HG03066 (cell line): Measurements from ENCODE around the gene MAD1L1.
"Not testable (repeated sequence)": the region's sequence is repeated elsewhere in the genome, so short reads cannot be mapped to it uniquely, and the experiment has no call there.

Experiments
- ATAC-seq: cut with Tn5 transposase; IDR thresholded peaks from one replicate; pipeline ENCODE4 v1.9.1; 2021; ENCODE audit warnings: low read depth; ENCODE audit not compliant: unreplicated experiment

The MAD1L1 gene

DNA sequence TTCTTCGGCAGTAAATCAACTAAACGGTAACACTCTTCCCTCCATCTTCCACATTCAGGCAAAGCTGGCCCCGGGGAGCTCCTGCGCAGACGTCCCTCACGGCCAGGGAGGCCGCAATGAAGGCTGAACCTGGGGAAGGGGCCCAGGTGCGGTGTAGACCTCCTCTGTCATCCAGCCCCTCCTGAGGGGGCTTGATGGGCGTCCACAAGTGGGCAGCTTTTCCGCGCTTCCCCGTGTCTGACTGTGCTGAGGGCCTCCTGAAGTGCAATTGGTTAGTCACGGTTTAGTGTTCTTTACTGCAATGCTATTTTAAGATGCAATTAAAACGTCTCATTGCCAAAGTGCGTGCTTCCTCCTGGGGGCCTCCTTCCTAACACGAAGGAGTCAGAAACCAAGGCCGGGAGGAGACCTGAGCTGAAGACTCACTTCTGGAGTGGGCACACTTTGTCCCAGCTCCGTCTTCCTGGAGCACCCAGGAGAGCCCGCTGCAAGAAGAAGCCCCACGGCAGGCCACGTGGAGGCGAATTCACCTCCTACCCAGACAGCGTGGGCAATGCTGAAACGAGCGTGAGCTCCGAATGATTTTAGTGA, 389.4 kb downstream of the MAD1L1 start:
- ATAC-seq = no peak

DNA sequence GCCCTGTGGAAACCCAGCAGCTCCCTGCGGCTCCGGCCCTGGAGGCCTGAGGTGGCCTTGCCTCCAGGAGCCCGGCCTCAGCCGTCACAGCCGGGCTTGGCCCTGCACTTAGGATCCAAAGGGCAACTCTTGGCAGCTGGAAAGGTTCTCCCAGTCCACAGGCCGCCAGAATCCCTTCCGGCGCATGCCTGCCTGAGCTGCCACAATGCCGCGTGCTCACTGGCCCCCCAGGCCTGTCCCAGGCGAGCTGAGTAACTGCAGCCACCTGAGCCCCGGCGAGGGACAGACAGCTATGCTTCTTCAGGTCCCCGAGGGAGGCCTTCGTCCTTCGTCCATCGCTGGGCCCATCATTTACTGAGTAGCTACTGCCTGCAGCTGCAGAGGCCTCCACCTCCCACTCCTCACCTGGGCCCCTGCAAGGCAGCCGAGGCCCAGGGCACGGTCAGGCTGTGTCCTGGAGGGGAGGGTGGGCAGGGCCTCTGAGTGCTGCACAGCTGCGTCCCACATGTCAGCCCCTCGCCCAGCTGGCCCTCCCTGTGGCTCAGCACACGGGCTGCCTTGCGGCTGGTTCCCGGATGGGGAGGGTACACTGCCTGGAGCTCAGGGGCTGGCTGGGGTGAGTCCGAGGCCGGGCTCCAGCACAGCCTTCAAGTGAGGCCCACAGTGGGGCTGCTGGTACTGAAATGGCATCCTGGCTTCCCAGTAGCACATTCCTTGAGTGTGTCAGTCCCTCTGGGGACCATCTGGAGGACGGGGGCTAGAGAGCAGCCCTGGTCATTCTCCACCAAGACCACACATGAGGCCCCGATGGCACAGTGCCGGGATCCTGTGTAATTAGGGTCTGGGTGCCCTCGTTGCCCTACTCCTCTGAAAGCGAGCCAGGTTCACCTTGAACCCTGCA, 390.2 kb downstream of the MAD1L1 start:
- no peak for ATAC-seq

DNA sequence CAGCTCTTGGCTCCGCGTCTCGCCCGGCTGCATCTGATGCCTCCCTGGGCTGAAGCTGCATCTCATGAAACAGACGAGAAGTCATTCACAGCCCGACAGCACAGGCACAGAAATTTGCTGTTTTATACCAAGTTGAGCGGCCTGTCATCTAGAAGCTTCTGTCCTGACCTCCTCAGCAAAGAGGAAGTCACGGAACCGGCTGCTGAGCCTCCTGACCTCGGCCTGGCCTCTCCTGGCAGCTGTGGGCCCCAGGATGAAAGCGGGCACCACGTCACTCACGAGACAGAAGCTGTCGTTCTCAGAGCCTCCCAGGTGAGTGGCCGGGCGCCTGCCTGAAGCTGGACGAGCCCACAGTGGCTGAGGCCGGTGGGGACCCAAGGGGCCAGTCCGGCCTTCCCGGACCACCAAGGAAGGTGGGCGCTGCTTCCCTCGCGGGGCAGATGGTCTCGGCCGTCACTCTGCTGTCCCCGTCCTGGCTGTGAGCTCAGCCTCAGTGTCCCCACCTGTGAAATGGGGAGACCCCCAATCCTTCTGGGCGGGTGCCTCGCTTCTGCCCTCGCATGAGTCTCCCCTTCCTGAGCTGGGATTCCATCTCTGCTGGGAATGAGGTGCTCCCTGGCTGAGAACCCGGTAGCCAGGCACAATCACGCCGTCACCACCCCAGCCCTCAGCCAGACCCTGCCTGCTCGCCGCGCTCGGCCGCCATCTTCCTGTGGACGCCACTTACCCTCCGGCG, 391.3 kb downstream of the MAD1L1 start:
- ATAC-seq = not testable (repeated sequence)

DNA sequence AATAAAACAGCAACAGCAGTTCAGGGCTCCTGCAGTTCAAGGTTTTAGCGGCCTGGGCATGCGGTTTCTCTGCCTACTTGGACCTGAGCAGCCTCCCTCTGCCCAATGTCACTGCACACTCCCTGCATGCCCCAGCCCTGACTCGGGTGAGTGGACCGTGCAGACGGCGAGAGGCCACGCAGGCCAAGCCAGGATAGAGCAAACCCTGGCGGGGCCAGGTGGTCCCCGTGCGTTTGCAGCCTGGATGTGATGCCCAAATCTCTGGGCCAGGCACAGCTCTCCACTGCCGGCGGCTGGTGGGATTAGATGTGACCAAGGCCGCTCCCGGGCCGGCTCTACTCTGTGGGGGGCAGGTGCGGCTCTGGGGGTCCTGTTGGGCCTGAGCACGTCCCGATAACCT, 392.0 kb downstream of the MAD1L1 start:
- ATAC-seq = not testable (repeated sequence)

DNA sequence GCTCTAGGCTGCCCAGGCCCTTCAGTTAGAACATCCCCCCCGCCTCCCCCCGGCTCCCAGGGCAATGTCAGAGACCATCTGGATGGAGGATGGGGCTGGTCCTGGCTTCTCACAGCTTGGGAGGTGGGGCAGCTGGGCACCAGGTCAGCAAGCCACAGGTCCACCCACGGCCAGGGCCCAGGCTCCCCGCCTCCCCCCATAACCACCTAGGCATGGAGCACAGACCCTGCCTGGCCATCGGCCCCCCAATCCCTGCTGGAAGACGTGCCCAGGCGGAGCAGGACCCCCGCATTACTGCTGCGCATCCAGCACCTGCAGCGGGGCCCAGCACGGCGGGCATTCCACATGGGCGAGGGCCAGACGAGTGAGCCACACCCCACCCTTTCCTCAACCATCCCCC, 393.0 kb downstream of the MAD1L1 start:
- ATAC-seq = no peak

DNA sequence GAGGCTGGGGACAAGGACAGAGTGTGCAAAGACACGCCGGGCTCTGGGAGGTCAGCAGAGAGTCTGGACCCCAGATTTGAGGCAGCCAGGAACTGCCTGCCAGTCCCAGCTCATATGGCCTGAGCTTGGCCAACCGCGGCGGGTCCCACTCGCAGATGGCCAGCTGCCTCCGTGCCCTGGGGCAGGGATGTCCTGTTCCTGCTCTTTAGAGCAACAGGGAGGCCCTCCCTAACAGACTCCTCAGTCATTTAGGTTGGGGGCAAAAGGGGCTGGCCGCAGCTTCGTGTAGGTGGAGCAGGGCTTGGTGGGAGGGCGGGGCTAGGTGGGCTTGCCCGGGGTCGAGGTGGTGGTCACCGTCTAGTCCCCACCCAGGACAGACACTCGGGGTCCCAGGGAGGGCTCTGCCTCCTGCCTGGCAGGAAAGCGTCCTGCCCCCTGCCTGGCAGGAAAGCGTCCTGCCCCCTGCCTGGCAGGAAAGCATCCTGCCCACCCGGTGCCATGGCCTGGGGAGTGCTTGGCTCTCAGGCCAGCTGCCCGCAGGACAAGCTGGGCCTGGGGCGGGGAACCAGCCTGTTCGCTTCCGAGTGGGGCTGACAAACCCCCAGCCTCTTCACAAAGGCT, 393.7 kb downstream of the MAD1L1 start:
- not testable (repeated sequence) for ATAC-seq

DNA sequence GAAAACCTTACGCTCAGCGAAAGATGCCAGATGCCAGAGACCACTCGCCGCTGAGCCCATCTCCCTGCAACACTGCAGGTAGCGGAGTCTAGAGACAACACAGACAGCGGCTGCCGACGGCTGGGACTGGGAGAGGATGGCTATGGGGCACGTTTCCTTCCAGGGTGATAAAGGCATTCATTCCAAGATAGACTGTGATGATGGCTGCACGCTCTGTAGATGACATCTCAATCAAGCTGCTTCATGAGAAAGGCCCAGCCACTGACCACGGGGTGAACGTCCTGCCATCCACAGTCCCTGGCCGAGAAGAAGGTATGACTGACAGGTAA, 394.2 kb downstream of the MAD1L1 start:
- ATAC-seq = not testable (repeated sequence)

DNA sequence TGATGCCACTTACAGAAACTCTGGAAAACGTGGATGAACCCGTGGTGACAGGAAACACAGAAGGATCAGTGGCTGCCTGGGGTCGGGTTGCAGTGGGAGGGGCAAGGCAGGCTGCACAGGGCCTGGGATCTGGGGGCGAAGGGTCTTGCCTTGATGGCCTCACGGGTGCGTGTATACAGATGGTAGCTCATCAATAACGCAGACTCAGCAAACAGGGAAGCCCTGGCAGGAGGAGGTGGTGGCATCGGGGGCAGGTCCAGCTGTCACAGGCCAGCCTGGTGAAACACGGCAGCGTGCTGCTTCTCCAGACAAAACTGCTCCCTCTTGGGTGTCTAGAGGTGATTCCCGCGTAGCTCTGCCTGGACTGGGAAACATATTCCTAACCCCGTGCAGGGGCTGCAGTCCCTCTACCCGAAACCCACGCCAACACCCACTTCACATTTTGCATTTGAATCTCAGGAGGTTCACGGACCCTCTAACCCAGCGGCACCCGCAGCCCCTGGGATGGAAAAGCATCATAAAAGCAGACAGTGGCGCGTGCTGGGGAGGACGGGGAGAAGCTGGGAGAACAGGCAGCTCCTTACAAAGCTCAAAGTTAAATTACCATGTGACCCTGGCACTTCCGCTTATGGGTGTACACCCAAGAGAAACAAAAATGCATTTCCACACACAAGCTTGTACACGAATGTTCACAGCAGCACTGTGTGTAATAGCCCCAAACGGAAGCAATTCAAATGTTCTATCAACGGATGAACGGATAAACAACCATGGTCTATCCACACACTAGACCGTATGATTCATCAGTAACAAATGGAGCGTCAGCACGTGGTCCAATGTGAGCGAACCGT, 394.8 kb downstream of the MAD1L1 start:
- ATAC-seq = not testable (repeated sequence)

DNA sequence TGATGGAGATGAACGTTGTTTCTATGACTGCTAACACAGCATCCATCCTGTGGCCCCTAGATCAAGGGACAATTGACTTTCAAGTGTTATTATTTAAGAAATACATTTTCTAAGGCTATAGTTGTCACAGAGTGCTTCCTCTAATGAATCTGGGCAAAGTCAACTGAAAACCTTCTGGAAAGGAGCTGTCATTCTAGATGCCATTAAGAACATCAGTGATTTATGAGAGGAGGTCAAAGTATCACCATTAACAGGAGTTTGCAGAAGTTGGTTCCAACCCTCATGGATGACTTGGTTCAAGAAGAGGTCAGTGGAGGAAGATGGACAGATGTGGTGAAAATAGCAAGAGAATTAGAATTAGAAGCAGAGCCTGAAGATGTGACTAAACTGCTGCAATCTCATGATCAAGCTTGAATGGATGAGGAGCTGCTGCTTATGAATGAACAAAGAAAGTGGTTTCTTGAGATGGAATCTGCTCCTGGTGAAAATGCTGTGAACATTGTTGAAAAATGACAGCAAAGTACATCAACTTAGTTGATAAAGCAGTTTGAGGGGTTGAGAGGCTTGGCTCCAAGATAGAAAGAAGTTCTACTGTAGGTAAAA, 400.7 kb downstream of the MAD1L1 start:
- not testable (repeated sequence) for ATAC-seq

DNA sequence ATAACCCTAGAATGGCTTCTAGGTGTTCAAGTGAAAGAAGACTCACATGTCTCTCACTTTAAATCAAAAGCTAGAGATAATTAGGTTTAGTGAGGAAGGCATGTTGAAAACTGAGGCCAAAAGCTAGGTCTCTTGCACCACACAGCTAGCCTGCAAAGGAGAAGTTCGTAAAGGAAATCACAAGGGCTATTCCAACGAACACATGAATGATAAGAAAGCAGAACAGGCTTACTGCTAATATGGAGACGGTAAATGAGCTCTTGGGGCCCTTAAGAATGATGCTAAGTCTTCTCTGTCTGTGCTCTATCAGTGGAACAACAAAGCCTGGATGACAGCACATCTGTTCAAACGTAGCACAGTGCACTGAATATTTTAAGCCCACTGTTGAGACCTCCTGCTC, 401.3 kb downstream of the MAD1L1 start:
- not testable (repeated sequence) for ATAC-seq

DNA sequence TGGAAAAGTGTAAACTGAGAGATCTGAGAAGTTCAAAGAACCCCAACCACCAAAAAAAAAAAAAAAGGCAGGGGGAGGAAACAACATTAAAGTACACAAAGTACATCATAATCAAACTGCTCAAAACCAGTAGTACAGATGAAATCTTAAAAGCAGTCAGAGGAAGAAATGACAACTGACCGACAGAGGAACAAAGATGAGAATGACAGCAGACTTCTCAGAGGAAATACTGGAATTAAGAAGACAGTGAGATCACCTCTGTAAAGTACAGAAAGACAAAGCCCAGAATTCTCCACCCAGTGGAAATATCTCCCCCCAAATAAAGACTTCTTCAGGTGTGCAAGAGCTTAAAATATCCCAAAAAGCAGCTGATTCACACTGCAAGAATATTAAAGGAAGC, 403.1 kb downstream of the MAD1L1 start:
- not testable (repeated sequence) for ATAC-seq

DNA sequence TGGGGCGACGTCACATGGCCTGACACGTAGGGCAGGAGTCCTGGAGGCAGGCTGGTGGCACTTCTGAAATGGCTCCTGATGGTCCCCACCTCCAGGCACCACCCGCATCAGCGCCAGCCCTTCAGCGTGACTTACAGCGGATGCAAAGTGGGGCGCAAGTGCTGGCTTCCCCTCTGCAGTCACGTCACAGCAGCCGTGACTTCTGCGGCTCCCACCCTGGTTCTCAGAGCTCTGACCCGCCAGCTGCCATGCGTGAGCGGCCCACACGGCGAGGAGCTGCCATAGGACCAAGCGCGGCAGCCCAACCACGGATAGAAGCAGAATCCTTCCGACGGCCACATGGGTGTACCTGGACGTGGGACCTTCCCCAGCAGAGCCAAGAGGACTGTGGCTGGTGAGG, 403.6 kb downstream of the MAD1L1 start:
- no peak for ATAC-seq

DNA sequence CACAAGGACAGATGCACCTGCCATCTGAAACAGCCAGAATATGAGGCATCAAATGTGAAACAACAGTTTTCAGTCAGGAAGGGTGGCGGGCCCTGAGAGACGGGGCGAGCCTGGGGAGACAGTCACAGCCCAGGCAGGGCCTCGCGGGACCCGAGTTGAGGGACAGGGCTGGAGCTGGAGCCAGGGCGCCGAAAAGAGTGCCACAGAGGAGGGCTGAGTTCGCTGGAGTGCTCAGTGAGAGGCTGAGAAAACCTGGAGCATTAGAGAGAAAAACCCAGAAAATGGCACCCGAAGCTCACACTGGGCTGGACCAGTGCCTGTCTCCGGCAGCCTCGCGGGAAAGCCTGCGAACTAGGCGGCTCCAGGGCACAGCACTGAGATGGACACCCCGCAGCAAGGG, 404.6 kb downstream of the MAD1L1 start:
- ATAC-seq = not testable (repeated sequence)

DNA sequence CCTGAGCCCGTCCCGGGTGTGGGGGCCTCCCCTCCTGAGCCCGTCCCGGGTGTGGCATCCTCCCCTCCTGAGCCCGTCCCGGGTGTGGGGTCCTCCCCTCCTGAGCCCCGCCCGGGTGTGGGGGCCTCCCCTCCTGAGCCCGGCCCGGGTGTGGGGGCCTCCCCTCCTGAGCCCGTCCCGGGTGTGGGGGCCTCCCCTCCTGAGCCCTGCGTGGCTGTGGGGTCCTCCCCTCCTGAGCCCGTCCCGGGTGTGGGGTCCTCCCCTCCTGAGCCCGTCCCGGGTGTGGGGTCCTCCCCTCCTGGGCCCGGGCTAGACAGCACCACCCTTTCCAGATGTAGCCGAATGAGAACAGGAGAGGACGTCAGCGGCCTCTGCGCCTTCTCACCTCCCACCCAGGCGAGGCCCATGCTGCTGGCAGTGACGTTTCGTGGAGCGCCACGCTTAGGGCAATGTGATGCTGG, 405.2 kb downstream of the MAD1L1 start:
- not testable (repeated sequence) for ATAC-seq

DNA sequence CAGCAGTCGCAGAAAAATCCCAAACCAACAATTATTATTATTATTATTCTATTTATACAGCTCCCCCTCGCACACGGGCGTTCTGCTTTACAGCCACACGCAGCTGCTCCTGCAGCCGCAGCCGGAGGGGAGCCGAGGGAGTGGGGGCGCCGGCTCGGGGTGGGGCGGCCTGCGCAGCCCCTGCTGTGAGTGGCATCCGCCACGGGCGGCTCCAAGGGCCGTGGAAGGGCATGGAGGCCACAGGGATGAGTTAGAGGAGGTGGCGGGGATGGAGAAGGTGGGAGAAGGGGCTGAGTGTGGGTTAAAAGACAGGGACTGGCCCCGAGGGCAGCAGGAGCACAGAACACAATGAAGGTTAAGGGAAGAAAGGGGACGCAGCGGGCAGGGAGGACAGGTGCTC, 405.8 kb downstream of the MAD1L1 start:
- not testable (repeated sequence) for ATAC-seq

DNA sequence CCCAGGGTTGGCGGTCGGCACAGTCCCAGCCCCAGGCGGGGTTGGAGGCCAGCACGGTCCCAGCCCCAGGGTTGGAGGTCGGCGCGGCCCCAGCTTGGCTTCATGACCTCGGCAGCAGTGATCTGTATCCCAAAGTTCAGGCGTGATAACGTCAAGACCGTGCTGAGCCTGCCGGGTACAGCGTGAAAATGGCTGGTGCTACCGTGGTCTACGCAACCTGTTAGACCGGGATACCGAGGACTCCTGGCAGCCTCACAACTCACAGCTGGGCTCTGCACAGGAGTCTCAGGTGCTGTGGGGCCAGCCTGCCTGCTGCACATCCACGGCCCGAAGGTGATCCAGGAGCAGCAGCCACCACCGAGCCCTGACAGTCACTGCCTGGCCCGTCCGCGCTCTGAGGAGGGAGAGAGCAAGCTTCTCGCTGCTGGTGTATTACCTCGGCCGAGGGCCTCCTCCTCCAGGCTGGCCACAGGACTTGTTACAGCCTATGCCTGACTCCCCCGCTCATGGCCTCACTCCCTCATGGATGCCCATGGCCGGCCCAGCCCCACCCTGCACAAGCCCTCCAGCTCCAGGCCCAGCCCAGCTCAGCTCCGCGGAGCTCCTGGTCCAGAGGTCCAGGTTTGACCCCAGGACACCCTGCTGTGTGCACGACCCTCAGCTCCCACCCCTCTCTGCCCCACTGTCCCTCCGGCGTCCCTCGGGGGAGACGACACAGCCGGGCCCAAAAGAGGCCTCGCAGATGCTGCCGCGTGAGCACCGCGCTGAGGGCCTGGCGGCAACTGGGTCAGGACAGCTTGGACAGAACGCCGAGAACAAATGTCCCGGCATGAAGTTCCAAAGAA, 406.6 kb downstream of the MAD1L1 start:
- no peak for ATAC-seq

DNA sequence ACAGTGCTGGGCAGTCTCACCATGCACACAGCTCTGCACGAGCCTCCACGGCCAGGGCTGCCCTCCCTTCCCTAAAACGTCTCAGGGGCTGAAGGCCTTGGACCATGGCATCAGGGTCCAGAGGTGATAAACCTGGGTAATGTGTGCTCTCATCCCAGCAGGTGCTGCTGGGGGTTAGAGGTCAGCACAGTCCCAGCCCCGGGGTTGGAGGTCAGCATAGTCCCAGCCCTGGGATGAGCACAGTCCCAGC, 407.2 kb downstream of the MAD1L1 start:
- not testable (repeated sequence) for ATAC-seq

DNA sequence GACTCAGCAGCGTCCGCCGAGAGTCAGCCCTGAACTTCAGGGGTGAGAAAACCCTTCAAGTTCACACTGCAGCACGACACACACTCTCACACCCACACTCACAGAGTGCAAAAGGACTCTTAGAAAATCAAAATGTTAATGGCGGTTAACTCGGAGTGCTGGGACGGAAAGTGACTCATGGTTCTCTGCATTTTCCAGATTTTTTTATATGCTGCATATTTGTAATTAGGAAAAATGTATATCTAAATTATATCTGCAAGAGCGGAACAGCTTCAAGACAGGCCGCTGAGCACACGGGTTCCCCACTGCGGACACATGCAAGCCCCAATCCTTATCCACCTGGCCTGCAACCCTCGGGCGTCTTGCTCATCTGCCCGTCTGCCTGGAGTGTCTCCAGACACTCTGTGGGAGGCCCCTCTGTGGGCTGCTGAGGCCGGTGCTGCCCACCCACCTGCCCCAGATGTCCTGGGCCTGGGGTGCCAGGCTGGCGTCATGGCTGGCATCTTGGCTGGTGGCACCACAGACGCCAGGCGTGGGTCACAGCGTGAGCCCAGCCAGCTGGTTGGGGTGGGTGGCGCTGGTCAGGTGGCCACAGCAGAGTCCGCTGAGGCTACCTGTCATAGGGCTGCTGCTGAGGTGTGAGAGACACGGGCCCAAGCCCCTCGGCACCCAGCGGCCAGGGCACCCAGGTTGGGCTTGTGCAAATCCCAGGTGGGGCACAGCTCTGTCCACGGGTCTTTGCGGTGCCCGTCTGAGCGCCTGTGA, 407.7 kb downstream of the MAD1L1 start:
- not testable (repeated sequence) for ATAC-seq
